Adrenal gland (tissue), 12 donors: ENCODE results near the gene SP140. TPM values are rescaled to one million over a fixed set of nuclear protein-coding genes. Genes with fewer than 3 reads are reported as not detected.

ENCODE experiments used
- DNase-seq, 7 donors: peaks; one replicate each; pipeline ENCODE4 v3.0.0-alpha.2; 2019 to 2020
- H3K27ac ChIP-seq, 5 donors: fragments of 200-600 bp; sonication (generic) in 4 of 5; 1 replicate in 3 of 5; 2 replicates in 2 of 5; pipeline versions ENCODE4 v1.5.1 to v1.8.0; 2016 to 2020; ENCODE audit warnings: mild to moderate bottlenecking in 1 of 5
- H3K27me3 ChIP-seq: fragments of 200-600 bp; 2 replicates; pipeline ENCODE4 v1.8.0; 2021
- H3K36me3 ChIP-seq, 2 donors: fragments of 200-600 bp; replicated peaks in 1 of 2; 1 replicate in 1 of 2; 2 replicates in 1 of 2; pipeline versions ENCODE4 v1.5.1 to v1.8.0; 2018 to 2022
- H3K4me1 ChIP-seq, 2 donors: fragments of 200-600 bp; replicated peaks in 1 of 2; 1 replicate in 1 of 2; 2 replicates in 1 of 2; pipeline versions ENCODE4 v1.5.1 to v1.8.0; 2018 to 2021
- H3K4me3 ChIP-seq, 4 donors: fragments of 200-600 bp; sonication (generic) in 3 of 4; one replicate each; pipeline ENCODE4 v1.5.1; 2016 to 2018
- H3K9me3 ChIP-seq, 3 donors: fragments of 200-600 bp; sonication (generic) in 1 of 3; replicated peaks in 1 of 3; 1 replicate in 2 of 3; 2 replicates in 1 of 3; pipeline versions ENCODE4 v1.5.1 to v1.8.0; 2016 to 2021
- CTCF ChIP-seq, 6 experiments: fragments of 450-650 bp in 4 of 6; fragments of 200-600 bp in 2 of 6; sonication (generic) in 1 of 6; IDR thresholded peaks; 1 replicate in 5 of 6; 2 replicates in 1 of 6; pipeline versions ENCODE4 v1.5.1 to v1.8.0; 2016 to 2021; ENCODE audit warnings: antibody characterized with exemption in 6 of 6, mild to moderate bottlenecking in 2 of 6, moderate library complexity in 1 of 6
- POLR2A ChIP-seq, 2 donors: fragments of 450-650 bp; IDR thresholded peaks; one replicate each; pipeline ENCODE4 v1.6.1; 2017; ENCODE audit warnings: antibody characterized with exemption in 2 of 2, mild to moderate bottlenecking in 2 of 2, moderate library complexity in 1 of 2
- WGBS, 4 donors: extraction: QIAGEN DNeasy Blood & Tissue Kit in 2 of 4; methylation state at CpG; one replicate each; pipeline versions ENCODE4 v1.1.5 to v1.1.7; 2013 to 2017; 5-methylcytosine and 5-hydroxymethylcytosine counted together
- intact Hi-C, 2 donors: fragments of 100-400 bp; cut with DNase I; formaldehyde crosslinking; loops; one replicate each; pipeline versions ENCODE4 v1.14.1 to v1.15.0; 2022 to 2023
- polyA plus RNA-seq, 3 donors: library from polyadenylated mRNA; stranded (reverse); fragments of 200-250 nt in 2 of 3; fragments of 350-450 nt in 1 of 3; fragmentation: Illumina TruSeq in 1 of 3; extraction: RNeasy Lipid Tissue Mini Kit (QIAGEN cat#74804) in 1 of 3; gene quantifications; one replicate each; pipeline ENCODE4 v1.2.3, GENCODE V29; 2013 to 2014
- total RNA-seq, 9 donors: library from RNA; depleted of rRNA in 4 of 9; stranded (reverse); fragments of >200 nt in 4 of 9; fragments of 120-200 nt in 1 of 9; fragmentation: NEBNext Ultra II Directional in 1 of 9; extraction: Animal tissue kit (Norgen Biotek cat#: 25700) in 1 of 9; gene quantifications; one replicate each; pipeline versions ENCODE4 v1.1.0 to v1.2.4, GENCODE V29; 2013 to 2023
- donor health status: healthy with polysubstance abuse.
- donor health status: Bipolar disorder and iron deficiency.
- donor health status: DM: yes; HTN: yes; CAD: no.
- donor health status: DM: no; HTN: no; CAD: no.
- donor health status: DM: no; HTN: no; CAD: no.
- donor health status: DM: yes; HTN: yes; CAD: no.

The SP140 gene
- total and polyA plus RNA-seq, 12 donors: 0.06 to 2.8 (median 1.7) TPM

GRCh38 chr2:230321031-230321430 lies 95.5 kb downstream of the SP140 start:
- no peaks in the 10 kb centered on the region for H3K36me3 ChIP-seq
- H3K4me1 ChIP-seq: no peaks in the 10 kb centered on the region
- intact Hi-C loops: no loop called here
- no peak for TF ChIP-seq POLR2A (IDR thresholded peaks at IDR 0.05)
- TF ChIP-seq CTCF (IDR thresholded peaks at IDR 0.05): no peak
- 83 to 92% (median 84%) methylated on average over 2 of the region's 2 CpGs; no CpG with 5 or more reads in 1 of the 4 donors for WGBS, 4 donors
- H3K9me3 ChIP-seq: no peaks in the 10 kb centered on the region
- H3K27me3 ChIP-seq: no peaks in the 10 kb centered on the region
- H3K27ac ChIP-seq: no peak overlapping the region
- no peak for DNase-seq
- H3K4me3 ChIP-seq: no peak overlapping the region

- Histone ChIP-seq H3K4me3 (no peak overlapping the region), H3K9me3 (no peaks in the 10 kb centered on the region), H3K36me3 (no peaks in the 10 kb centered on the region), H3K27me3 (no peaks in the 10 kb centered on the region), H3K4me1 (peaks cover 3 to 4% of the 10 kb centered on the region in 2 donors), H3K27ac (no peak overlapping the region)
- DNase-seq: no peak
- 82 to 88% (median 86%) methylated on average over 11 to 12 of the region's 12 CpGs for WGBS, 4 donors
- TF ChIP-seq CTCF (IDR thresholded peaks at IDR 0.05): no peak
- no peak for TF ChIP-seq POLR2A (IDR thresholded peaks at IDR 0.05)
- intact Hi-C loops: no loop called here
Observed at GRCh38 chr2:230322561-230323384, 97.2 kb downstream of the SP140 start.

GRCh38 chr2:230323385-230324106 lies 98.0 kb downstream of the SP140 start:
- no peak for DNase-seq
- whole genome bisulfite sequencing, 4 donors: 80 to 91% (median 87%) methylated on average over 8 to 18 of the region's 18 CpGs

More at GRCh38 chr2:230323385-230324106, 98.0 kb downstream of the SP140 start:
- TF ChIP-seq POLR2A (IDR thresholded peaks at IDR 0.05) (no peak), CTCF (IDR thresholded peaks at IDR 0.05) (no peak)
- H3K9me3 ChIP-seq: no peaks in the 10 kb centered on the region
- no peaks in the 10 kb centered on the region for H3K27me3 ChIP-seq
- H3K4me1 ChIP-seq: peaks cover 10 to 12% of the 10 kb centered on the region in 2 donors
- intact Hi-C loops: no loop called here
- H3K4me3 ChIP-seq: no peak overlapping the region
- H3K36me3 ChIP-seq: no peaks in the 10 kb centered on the region
- no peak overlapping the region for H3K27ac ChIP-seq
